OCI-LY1 (cell line): ENCODE data around the gene PIF1.

Source experiments
- H2AFZ ChIP-seq: fragments of 200-600 bp; sonication (generic), shearing (Covaris generic); 2 replicates; pipeline ENCODE4 v1.6.0; 2014; ENCODE audit warnings: antibody characterized with exemption, mild to moderate bottlenecking, low read length
- H3F3A ChIP-seq: fragments of 200-600 bp; sonication (generic), shearing (Covaris generic); 2 replicates; pipeline ENCODE4 v1.6.0; 2014; ENCODE audit warnings: mild to moderate bottlenecking, antibody characterized with exemption, low read length, moderate library complexity; ENCODE audit not compliant: insufficient read depth
- H3K27ac ChIP-seq: fragments of 200-600 bp; sonication (generic); 2 replicates; pipeline ENCODE4 v1.5.1; 2014; ENCODE audit warnings: low read length, mixed run types, mild to moderate bottlenecking, low read depth; ENCODE audit not compliant: poor library complexity, severe bottlenecking
- H3K27me3 ChIP-seq: fragments of 200-600 bp; sonication (generic); 2 replicates; pipeline ENCODE4 v1.6.0; 2014; ENCODE audit warnings: antibody characterized with exemption, mild to moderate bottlenecking, low read length, moderate library complexity; ENCODE audit not compliant: insufficient read depth
- H3K36me3 ChIP-seq: fragments of 200-600 bp; sonication (generic); 2 replicates; pipeline ENCODE4 v1.6.1; 2014; ENCODE audit warnings: mild to moderate bottlenecking, antibody characterized with exemption, low read length, moderate library complexity, mixed read lengths; ENCODE audit not compliant: insufficient read depth
- H3K4me1 ChIP-seq: fragments of 200-600 bp; sonication (generic); 2 replicates; pipeline ENCODE4 v1.5.1; 2014; ENCODE audit warnings: mild to moderate bottlenecking, low read length, moderate library complexity; ENCODE audit not compliant: insufficient read depth, severe bottlenecking
- H3K4me2 ChIP-seq: fragments of 200-600 bp; sonication (generic), shearing (Covaris generic); 2 replicates; pipeline ENCODE4 v1.6.1; 2014; ENCODE audit warnings: low read length
- H3K4me3 ChIP-seq: fragments of 200-600 bp; sonication (generic); 2 replicates; pipeline ENCODE4 v1.5.1; 2014; ENCODE audit warnings: low read length, low read depth, mild to moderate bottlenecking, mixed read lengths; ENCODE audit not compliant: poor library complexity, severe bottlenecking
- H3K79me2 ChIP-seq: fragments of 200-600 bp; shearing (Covaris generic); 2 replicates; pipeline ENCODE4 v1.6.1; 2016; ENCODE audit warnings: mixed run types, low read length, mixed read lengths; ENCODE audit not compliant: insufficient read depth
- H3K9ac ChIP-seq: fragments of 200-600 bp; sonication (generic), shearing (Covaris generic); 2 replicates; pipeline ENCODE4 v1.6.1; 2014; ENCODE audit warnings: mild to moderate bottlenecking, low read length, mixed read lengths
- H3K9me2 ChIP-seq: fragments of 200-600 bp; sonication (generic), shearing (Covaris generic); 2 replicates; pipeline ENCODE4 v1.6.1; 2014; ENCODE audit warnings: low read depth, mild to moderate bottlenecking, low read length, mixed read lengths
- H3K9me3 ChIP-seq: fragments of 200-600 bp; shearing (Covaris generic); 2 replicates; pipeline ENCODE4 v1.6.1; 2014; ENCODE audit warnings: low read length, mixed read lengths
- H4K20me1 ChIP-seq: fragments of 200-600 bp; sonication (generic), shearing (Covaris generic); 2 replicates; pipeline ENCODE4 v1.6.0; 2016; ENCODE audit warnings: mild to moderate bottlenecking, low read length; ENCODE audit not compliant: insufficient read depth
- EZH2 ChIP-seq: fragments of 200-600 bp; sonication (generic), shearing (Covaris generic); IDR thresholded peaks from 2 replicates; pipeline ENCODE4 v1.8.0; 2017; ENCODE audit warnings: borderline replicate concordance, mixed run types, mild to moderate bottlenecking, antibody characterized with exemption, low read length, moderate library complexity, mixed read lengths
- TF ChIP-seq, protein P1 (sequence below): fragments of 200-600 bp; sonication (generic), shearing (Covaris generic); IDR thresholded peaks from 2 replicates; pipeline ENCODE4 v1.5.1; 2017; ENCODE audit warnings: mild to moderate bottlenecking, antibody characterized with exemption, low read length, moderate library complexity, mixed read lengths

Gene PIF1

DNA sequence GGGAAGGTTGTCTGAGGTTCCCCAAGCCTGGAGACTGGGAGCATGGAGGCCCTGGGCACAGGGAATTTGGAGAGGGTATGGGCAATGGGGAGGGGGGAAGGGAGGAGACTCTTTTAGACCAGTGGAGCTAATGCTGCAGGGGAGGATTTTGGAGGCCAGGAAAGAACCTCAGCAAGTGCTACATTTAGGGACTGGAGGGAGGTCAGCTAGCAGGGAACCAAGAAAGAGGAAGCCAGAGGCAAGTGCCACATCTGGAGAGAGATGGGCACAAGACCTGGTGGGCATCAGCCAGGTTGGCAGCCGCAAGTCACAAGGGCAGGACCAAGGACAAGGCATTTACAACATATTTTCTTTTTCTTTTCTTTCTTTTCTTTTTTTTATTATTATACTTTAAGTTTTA, 37.0 kb upstream of the PIF1 start:
- no peaks in the 10 kb centered on the region for H3F3A ChIP-seq
- H3K4me3 ChIP-seq, result no peak overlapping the region
- H3K4me2 ChIP-seq, result no peak overlapping the region
- no peaks in the 10 kb centered on the region for H3K9me2 ChIP-seq
- no peaks in the 10 kb centered on the region for H3K79me2 ChIP-seq
- H3K9me3 ChIP-seq, result no peaks in the 10 kb centered on the region
- H3K4me1 ChIP-seq, result peaks cover 14% of the 10 kb centered on the region
- H2AFZ ChIP-seq, result no peak overlapping the region
- no peaks in the 10 kb centered on the region for H3K27me3 ChIP-seq
- TF ChIP-seq, protein P1, sequence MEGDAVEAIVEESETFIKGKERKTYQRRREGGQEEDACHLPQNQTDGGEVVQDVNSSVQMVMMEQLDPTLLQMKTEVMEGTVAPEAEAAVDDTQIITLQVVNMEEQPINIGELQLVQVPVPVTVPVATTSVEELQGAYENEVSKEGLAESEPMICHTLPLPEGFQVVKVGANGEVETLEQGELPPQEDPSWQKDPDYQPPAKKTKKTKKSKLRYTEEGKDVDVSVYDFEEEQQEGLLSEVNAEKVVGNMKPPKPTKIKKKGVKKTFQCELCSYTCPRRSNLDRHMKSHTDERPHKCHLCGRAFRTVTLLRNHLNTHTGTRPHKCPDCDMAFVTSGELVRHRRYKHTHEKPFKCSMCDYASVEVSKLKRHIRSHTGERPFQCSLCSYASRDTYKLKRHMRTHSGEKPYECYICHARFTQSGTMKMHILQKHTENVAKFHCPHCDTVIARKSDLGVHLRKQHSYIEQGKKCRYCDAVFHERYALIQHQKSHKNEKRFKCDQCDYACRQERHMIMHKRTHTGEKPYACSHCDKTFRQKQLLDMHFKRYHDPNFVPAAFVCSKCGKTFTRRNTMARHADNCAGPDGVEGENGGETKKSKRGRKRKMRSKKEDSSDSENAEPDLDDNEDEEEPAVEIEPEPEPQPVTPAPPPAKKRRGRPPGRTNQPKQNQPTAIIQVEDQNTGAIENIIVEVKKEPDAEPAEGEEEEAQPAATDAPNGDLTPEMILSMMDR, result no peak
- no peak for TF ChIP-seq EZH2
- H3K9ac ChIP-seq, result no peak overlapping the region
- no peaks in the 10 kb centered on the region for H4K20me1 ChIP-seq
- no peak overlapping the region for H3K27ac ChIP-seq
- H3K36me3 ChIP-seq, result peaks cover 19% of the 10 kb centered on the region; the same call in 1 of the 2 replicates

DNA sequence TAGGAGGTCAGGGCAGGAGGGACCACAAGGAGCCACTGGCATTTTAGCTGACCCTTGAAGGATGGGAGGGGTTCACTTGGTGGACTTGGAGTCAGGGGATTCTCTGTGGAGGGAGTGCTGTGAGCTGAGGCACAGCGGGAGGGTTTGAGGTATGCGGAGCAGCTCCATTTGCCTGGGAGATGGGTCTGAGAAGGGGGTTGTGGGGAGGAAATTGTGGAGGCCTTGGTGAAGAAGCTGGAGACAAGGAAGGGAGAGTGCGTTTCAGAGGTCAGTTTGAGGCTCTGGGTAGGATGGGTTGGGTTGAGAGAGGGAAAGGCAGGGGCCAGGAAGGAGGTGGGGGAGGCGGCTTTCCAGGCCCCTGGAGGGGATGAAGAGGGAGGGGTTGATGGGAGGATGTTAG, 36.5 kb upstream of the PIF1 start:
- no peak overlapping the region for H2AFZ ChIP-seq
- H3K4me2 ChIP-seq, result no peak overlapping the region
- peaks cover 18% of the 10 kb centered on the region for H3K4me1 ChIP-seq
- no peak overlapping the region for H3K4me3 ChIP-seq
- peaks cover 19% of the 10 kb centered on the region; the same call in 1 of the 2 replicates for H3K36me3 ChIP-seq
- H3K27me3 ChIP-seq, result no peaks in the 10 kb centered on the region
- no peak for TF ChIP-seq EZH2
- TF ChIP-seq, protein P1, result no peak
- no peaks in the 10 kb centered on the region for H3K79me2 ChIP-seq
- no peaks in the 10 kb centered on the region for H4K20me1 ChIP-seq
- no peaks in the 10 kb centered on the region for H3K9me2 ChIP-seq
- H3K9ac ChIP-seq, result no peak overlapping the region
- no peaks in the 10 kb centered on the region for H3F3A ChIP-seq
- H3K27ac ChIP-seq, result no peak overlapping the region
- H3K9me3 ChIP-seq, result no peaks in the 10 kb centered on the region

DNA sequence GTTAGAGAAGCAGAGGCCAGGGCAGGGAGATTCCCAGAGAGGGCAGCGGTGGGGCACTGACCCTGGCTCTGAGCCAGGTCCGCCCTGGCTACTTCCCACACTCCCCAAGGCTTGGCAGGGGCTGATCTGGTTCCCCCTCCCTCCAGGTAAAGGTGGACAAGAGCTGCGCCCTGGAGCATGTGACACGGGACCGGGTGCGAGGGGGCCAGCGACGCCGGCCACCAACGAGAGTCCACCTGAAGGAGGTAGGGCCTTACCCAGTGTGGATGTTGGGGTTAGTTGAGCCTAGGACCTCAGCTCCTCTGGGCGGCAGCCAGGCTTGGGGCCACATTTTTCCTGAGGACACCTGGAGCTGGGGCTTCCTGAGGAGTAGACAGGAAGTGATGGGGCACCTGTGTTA, 35.9 kb upstream of the PIF1 start:
- no peaks in the 10 kb centered on the region for H4K20me1 ChIP-seq
- no peaks in the 10 kb centered on the region for H3K9me2 ChIP-seq
- no peaks in the 10 kb centered on the region for H3K79me2 ChIP-seq
- no peak overlapping the region for H3K4me2 ChIP-seq
- no peak overlapping the region for H3K27ac ChIP-seq
- H3K9me3 ChIP-seq, result no peaks in the 10 kb centered on the region
- no peak overlapping the region for H3K9ac ChIP-seq
- no peak overlapping the region for H3K4me3 ChIP-seq
- H2AFZ ChIP-seq, result no peak overlapping the region
- H3K36me3 ChIP-seq, result peaks cover 19% of the 10 kb centered on the region; the same call in 1 of the 2 replicates
- H3F3A ChIP-seq, result no peaks in the 10 kb centered on the region
- H3K27me3 ChIP-seq, result no peaks in the 10 kb centered on the region
- TF ChIP-seq, protein P1, result no peak
- TF ChIP-seq EZH2, result no peak
- peaks cover 25% of the 10 kb centered on the region for H3K4me1 ChIP-seq
